ENCODE data around the gene ZHX3.

Gene ZHX3

DNA sequence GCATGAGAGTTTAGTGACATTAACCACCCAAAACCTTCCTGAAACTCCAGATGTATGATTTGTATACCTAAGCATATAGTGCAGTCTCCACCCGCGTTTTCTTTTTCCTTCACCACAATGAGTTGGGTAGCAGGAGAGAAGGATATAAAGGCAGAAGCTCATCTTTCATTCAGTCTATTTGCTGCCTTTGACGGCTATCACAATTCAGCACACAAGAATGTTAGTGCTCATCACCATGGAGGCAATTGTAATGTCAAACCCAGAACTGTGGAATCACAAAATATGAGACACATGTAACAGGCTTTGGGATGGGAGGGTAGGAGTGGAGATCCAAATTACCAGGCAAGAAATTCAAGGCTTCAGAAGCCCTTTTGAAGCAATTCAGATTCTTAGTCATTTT is 17.6 kb downstream of the ZHX3 start:
- DNase-seq (ENCODE audit: low read depth, low spot score), result no peak

GRCh38 chr20:41293269-41294037 is 24.1 kb downstream of the ZHX3 start:
- no peak for DNase-seq (ENCODE audit: low read depth, low spot score)

GRCh38 chr20:41290804-41291389 is 26.6 kb downstream of the ZHX3 start:
- no peak for DNase-seq (ENCODE audit: low read depth, low spot score)

GRCh38 chr20:41287327-41287726 is 30.2 kb downstream of the ZHX3 start:
- no peak for DNase-seq (ENCODE audit: low read depth, low spot score)

DNA sequence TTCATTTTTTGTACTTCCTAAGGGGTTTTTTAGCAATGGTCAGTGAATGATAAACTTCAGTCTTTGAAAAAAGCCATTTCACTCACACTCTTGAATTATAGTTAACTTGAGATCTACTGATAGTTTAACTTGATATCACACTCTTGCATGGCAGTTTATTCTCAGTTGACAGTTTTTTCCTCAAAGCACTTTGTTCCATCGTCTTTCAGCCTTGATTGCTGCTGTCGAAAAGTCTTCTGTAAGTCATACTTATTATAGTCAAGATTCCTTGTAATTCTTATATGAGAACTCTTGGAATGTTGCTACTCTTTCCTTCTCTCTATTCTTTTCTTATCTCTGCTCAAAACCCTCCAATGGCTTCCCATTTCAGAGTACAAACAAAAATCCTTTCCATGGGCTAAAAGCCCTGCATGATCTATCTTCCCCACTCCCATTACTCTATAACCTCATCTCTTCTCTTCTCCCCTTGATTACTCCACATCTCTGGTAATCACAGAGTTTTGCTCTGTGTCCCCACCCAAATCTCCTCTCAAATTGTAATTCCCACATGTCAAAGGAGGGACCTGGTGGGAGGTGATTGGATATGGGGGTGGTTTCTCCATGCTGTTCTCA is 31.2 kb downstream of the ZHX3 start:
- DNase-seq (ENCODE audit: low read depth, low spot score), result no peak

- DNase-seq (ENCODE audit: low read depth, low spot score), result no peak
Measured at GRCh38 chr20:41279546-41280225, 37.8 kb downstream of the ZHX3 start.

DNA sequence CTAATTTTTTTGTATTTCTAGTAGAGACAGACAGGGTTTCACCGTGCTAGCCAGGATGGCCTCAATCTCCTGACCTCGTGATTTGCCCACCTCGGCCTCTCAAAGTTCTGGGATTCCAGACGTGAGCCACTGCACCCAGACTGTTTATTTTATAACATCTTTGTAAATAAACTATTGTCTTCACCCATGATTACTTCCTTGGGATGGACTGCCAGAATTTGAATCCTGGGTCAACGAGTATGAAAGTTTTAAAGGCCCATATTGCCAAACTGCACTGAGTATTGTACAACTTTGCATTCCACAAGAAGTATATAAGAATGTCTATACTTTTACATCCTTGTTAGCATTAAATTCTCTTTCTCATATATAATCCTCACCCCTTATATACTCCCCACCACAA is 38.6 kb downstream of the ZHX3 start:
- DNase-seq (ENCODE audit: low read depth, low spot score), result no peak

GRCh38 chr20:41277049-41277448 is 40.5 kb downstream of the ZHX3 start:
- DNase-seq (ENCODE audit: low read depth, low spot score), result no peak

DNA sequence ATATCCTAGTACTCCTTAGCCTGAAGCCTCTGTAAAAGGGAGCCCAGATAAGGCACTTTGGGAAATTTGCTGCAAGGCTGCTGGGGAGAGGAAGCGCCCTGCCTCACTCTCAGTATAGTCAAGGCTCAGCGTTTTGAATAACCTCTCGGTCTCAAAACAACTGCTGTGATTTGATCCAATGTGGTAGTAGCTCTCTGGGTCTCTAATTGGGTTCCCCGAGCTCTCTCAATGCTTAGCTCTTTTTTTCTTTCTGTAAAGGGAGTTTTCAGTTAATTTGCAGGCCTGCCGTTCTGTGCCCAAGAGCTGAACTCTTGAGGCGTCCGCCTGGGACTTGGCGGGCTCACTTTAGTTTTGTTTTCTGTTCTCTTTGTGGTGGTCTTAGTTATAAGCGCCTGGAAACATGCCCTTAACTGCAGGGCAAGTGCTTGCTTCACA is 41.2 kb downstream of the ZHX3 start:
- peak; percentile 25 for DNase-seq (ENCODE audit: low read depth, low spot score)

GRCh38 chr20:41275301-41275731 is 42.2 kb downstream of the ZHX3 start:
- DNase-seq (ENCODE audit: low read depth, low spot score), result peak; percentile 16

GRCh38 chr20:41274152-41274551 is 43.4 kb downstream of the ZHX3 start:
- no peak for DNase-seq (ENCODE audit: low read depth, low spot score)

DNA sequence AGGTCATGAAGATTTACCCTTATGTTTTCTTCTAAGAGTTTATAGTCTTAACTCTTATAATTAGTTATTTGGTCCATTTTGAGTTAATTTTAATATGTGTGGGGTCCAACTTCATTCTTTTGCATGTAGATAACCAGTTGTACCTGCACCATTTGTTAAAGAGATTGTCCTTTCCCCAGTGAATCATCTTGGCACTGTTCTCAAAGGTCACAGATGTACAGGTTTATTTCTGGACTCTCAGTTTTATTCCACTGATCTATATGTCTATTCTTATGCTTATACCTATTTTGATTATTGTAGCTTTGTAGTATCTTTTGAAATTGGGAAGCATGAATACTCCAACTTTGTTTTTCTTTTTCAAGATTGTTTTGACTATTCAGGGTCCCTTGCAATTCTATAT is 44.1 kb downstream of the ZHX3 start:
- DNase-seq (ENCODE audit: low read depth, low spot score), result no peak

DNA sequence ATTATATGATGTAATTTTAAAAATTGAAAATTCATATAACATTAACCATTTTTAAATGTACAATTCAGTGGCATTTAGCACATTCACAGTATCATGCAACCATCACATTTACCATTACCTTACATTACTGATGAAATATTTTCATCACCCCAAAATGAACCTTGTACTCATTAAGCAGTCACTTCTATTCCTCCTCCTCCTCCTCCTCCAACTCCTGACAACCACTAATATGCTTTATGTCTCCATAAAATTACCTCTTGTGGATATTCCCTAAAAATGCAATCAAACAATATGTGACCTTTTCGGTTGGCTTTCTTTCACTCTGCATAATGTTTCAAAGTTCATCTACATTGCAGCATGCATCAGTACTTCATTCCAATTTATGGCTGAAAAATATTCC is 45.2 kb downstream of the ZHX3 start:
- no peak for DNase-seq (ENCODE audit: low read depth, low spot score)

DNA sequence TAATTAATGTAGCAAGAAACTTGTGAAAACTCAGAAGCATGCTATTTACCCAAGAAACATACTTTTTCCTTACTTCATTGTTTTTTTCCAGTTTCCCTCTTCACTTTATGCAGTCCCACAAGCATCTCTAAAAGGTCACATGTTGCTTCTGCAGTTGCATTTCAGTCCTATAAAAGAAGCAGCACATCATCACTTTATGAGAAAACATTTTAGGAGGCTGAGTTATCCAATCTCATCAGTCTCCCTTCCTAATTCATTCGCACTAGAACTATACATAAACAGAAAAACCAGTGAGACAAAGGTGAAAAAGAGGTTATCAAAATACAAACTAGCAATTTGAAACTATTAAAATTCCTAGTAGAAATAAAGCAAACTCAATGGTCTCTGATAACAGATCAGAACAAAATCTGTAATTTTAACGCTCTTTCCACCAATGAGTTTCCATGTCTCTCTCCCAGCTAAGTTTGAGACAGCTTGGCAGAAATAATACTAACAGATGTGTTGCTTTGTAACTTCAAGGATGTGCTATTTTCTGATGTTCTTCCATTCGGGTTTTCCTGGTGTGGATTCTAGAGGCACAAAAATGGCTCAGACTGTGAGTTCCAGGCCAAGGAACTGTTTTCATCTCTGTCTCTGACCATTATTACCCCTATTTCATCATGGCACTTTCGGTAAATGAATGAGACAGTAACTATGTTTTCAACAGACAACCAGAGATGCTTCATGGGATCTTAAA is 48.4 kb downstream of the ZHX3 start:
- DNase-seq (ENCODE audit: low read depth, low spot score), result no peak

- no peak for DNase-seq (ENCODE audit: low read depth, low spot score)
Measured at GRCh38 chr20:41268402-41268801, 49.1 kb downstream of the ZHX3 start.

DNA sequence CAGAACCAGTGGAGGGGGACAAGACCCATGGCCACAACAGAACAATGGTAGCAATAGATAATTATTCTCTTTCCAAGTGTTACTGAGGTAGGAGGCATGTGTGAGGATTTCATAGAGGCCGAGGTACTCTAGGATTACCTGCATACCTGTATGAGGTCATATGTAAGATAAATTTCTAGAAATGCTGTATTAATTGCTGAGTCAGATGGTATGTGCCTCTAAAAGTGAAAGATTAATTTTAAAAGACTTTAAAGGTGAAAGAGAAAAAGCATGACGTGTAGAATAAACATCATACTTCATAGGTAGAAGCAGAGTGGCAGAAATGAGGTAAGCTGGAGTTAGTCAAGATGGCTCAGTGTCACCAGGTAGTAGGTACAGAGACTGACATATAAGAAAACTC is 51.6 kb downstream of the ZHX3 start:
- no peak for DNase-seq (ENCODE audit: low read depth, low spot score)

DNA sequence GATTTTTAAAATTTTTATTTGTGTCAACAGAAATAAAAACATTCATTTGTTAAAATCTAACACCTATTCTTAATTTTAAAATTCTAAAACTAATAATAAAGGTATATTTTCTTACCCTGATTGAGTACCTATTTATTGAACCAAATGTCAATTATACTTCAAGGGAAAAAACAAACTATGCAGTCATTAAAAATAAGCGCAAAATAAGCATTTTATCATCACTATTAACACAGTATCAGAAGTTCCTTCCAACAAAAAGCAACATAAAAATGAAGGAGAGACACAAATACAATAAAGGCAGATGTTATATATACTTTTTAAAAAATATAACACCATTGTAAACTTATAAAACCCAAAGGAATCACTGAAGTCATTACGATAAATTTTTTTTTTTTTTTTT is 52.7 kb downstream of the ZHX3 start:
- no peak for DNase-seq (ENCODE audit: low read depth, low spot score)

- DNase-seq (ENCODE audit: low read depth, low spot score), result no peak
Measured at GRCh38 chr20:41261790-41262717, 55.5 kb downstream of the ZHX3 start.

GRCh38 chr20:41261260-41261659 is 56.3 kb downstream of the ZHX3 start:
- DNase-seq (ENCODE audit: low read depth, low spot score), result no peak

GRCh38 chr20:41260734-41261220 is 56.8 kb downstream of the ZHX3 start:
- no peak for DNase-seq (ENCODE audit: low read depth, low spot score)
